ENCODE data around the gene BACH2. TPM values are rescaled to one million over a fixed set of nuclear protein-coding genes. Genes with fewer than 3 reads are reported as not detected.

Gene BACH2
- total and polyA plus RNA-seq, 2 of the 8 experiments (the other 6 are each of a cell fraction or from before 2014, with no cell fraction given): 1.9 to 5.9 TPM

- TF ChIP-seq TAF1 (IDR thresholded peaks at IDR 0.05; ENCODE audit: low read depth, low read length) (no peak), BCL11A (IDR thresholded peaks at IDR 0.05; ENCODE audit: low read depth in 2 of 2, low read length in 2 of 2) (no peak), USF2 (IDR thresholded peaks at IDR 0.05; ENCODE audit: low read length) (no peak), JUN (IDR thresholded peaks at IDR 0.05; ENCODE audit: low read depth, low read length) (no peak), EZH2 (IDR thresholded peaks at IDR 0.05; ENCODE audit: low read depth, low read length, severe bottlenecking) (peak; percentile 84), KDM1A (IDR thresholded peaks at IDR 0.05; ENCODE audit: borderline replicate concordance, low read length) (no peak), CBX8 (IDR thresholded peaks at IDR 0.05; ENCODE audit: borderline replicate concordance, low read depth, low read length) (no peak), SP1 (IDR thresholded peaks at IDR 0.05; ENCODE audit: low read depth, low read length) (no peak), POLR2AphosphoS5 (IDR thresholded peaks at IDR 0.05; ENCODE audit: low read depth, low read length) (no peak), SIRT6 (IDR thresholded peaks at IDR 0.05; ENCODE audit: low read length) (no peak), TEAD4 (IDR thresholded peaks at IDR 0.05; ENCODE audit: low read depth, low read length) (no peak), RNF2 (IDR thresholded peaks at IDR 0.05; ENCODE audit: borderline replicate concordance, low read depth, low read length, missing control alignments, poor library complexity, severe bottlenecking) (peak; percentile 75), JUND (IDR thresholded peaks at IDR 0.05; ENCODE audit: low read length) (no peak), SUZ12 (IDR thresholded peaks at IDR 0.05; ENCODE audit: low read length) (peak; percentile 70), ASH2L (IDR thresholded peaks at IDR 0.05; ENCODE audit: low read length) (peak; percentile 31), SP2 (IDR thresholded peaks at IDR 0.05; ENCODE audit: low read length) (no peak), ATF3 (IDR thresholded peaks at IDR 0.05; ENCODE audit: insufficient read depth, low read depth, low read length) (no peak), EP300 (IDR thresholded peaks at IDR 0.05; ENCODE audit: borderline replicate concordance in 1 of 2, low read depth in 2 of 2, low read length in 2 of 2) (no peak), RBBP5 (IDR thresholded peaks at IDR 0.05; ENCODE audit: borderline replicate concordance, low read depth, low read length) (0 out of 2 replicates have a peak, but pooled peaks have one; percentile 15), CREB1 (IDR thresholded peaks at IDR 0.05) (no peak), EGR1 (IDR thresholded peaks at IDR 0.05; ENCODE audit: borderline replicate concordance, low read depth, low read length) (no peak), CEBPB (IDR thresholded peaks at IDR 0.05; ENCODE audit: low read depth, low read length) (no peak), HDAC6 (IDR thresholded peaks at IDR 0.05; ENCODE audit: low read depth, low read length) (no peak)
Observed at GRCh38 chr6:90294989-90295853, 1.4 kb downstream of the BACH2 start (continued).
